Measurements from ENCODE around the gene CCND1. TPM values are rescaled to one million over a fixed set of nuclear protein-coding genes. Genes with fewer than 3 reads are reported as not detected.
"Not testable (repeated sequence)": the region's sequence is repeated elsewhere in the genome, so short reads cannot be mapped to it uniquely, and the experiment has no call there.

CCND1 gene
- total and polyA plus RNA-seq, 2 of the 8 experiments (the other 6 are each of a cell fraction or from before 2014, with no cell fraction given): 64.5 to 170 TPM

DNA sequence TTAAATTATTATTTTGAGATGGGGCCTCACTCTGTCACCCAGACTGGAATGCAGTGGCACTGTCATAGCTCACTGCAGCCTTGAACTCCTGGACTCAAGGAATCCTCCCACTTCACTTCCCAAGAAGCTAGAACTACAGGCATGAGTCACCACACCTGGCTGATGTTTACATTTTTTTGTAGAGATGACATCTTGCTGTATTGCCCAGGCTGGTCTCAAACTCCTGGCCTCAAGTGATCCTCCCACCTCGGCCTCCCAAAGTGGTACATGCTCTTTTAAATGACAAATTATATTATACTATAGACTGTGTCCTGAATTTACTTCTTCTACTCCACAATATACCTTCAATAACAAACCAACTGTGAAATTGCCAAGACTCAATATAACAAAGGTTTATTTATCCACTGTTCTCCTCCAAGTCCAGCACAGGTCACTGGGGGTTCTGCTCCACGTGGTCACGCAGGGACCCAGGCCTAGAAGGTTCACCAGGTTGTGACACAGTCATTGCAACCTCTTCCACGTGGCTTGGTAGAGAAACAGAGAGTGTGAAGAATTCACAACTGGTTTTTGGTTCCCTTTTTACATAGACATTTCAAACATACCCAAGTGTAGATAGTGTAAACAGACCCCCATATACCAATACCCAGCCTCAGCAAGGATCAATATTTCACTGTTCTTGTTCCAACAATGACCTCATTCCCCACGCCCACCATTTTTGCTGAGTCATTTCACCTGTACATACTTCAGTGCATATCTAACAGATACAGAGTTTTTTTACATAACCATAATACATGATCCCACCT, 47.2 kb downstream of the CCND1 start:
- H4K5ac ChIP-seq (ENCODE audit: insufficient read length, low read depth, low read length); H3K79me2 ChIP-seq (ENCODE audit: control insufficient read depth in 1 of 2, insufficient read depth in 2 of 2, low read length in 2 of 2); H3K4ac ChIP-seq (replicated peaks; ENCODE audit: insufficient read length, low read depth, low read length); FAIRE-seq; H3K14ac ChIP-seq (ENCODE audit: insufficient read length); H4K8ac ChIP-seq (ENCODE audit: extremely low read depth, insufficient read depth, low read length); H3K23me2 ChIP-seq (ENCODE audit: low read depth, low read length); H3K9ac ChIP-seq (replicated peaks in 1 of 4; ENCODE audit: extremely low read depth in 1 of 4, low read depth in 3 of 4, low read length in 3 of 4); H2BK12ac ChIP-seq (ENCODE audit: low read depth, low read length); H2BK15ac ChIP-seq (ENCODE audit: low read length); H4K91ac ChIP-seq (replicated peaks; ENCODE audit: insufficient read length, low read length); H3K27me3 ChIP-seq (replicated peaks in 1 of 4; ENCODE audit: control insufficient read depth in 3 of 4, extremely low read depth in 1 of 4, insufficient read depth in 3 of 4, low read length in 3 of 4); DNase-seq (ENCODE audit: low read depth in 1 of 2, low spot score in 2 of 2); H3K9me3 ChIP-seq (ENCODE audit: insufficient read depth in 2 of 2, low read depth in 1 of 2, low read length in 1 of 2); H2AFZ ChIP-seq (ENCODE audit: low read length); POLR2A ChIA-PET (ENCODE audit: partially characterized antibody); H3K4me1 ChIP-seq (replicated peaks in 1 of 4; ENCODE audit: control insufficient read depth in 3 of 4, insufficient read depth in 4 of 4, low read length in 3 of 4); H2AK5ac ChIP-seq (ENCODE audit: low read depth, low read length); H3K36me3 ChIP-seq (ENCODE audit: control insufficient read depth in 2 of 4, insufficient read depth in 4 of 4, low read length in 3 of 4); H2BK120ac ChIP-seq (replicated peaks; ENCODE audit: low read depth, low read length); H3K79me1 ChIP-seq (ENCODE audit: low read depth, low read length); H4K20me1 ChIP-seq (replicated peaks in 1 of 2; ENCODE audit: control insufficient read depth in 1 of 2, insufficient read depth in 2 of 2, low read length in 2 of 2); H3K27ac ChIP-seq (ENCODE audit: low read depth, low read length); H3K4me3 ChIP-seq (ENCODE audit: extremely low read depth in 1 of 4, insufficient read depth in 2 of 4, low read depth in 3 of 4, low read length in 4 of 4); H3K23ac ChIP-seq (ENCODE audit: insufficient read length); H3K56ac ChIP-seq (replicated peaks; ENCODE audit: insufficient read length, low read depth, low read length); H3K4me2 ChIP-seq (ENCODE audit: insufficient read depth in 1 of 2, low read depth in 2 of 2, low read length in 2 of 2); H3K18ac ChIP-seq (ENCODE audit: extremely low read depth, low read length); H2BK5ac ChIP-seq (ENCODE audit: low read depth, low read length): not testable (repeated sequence)
- CTCF ChIA-PET (ENCODE audit: partially characterized antibody): interaction anchor here (4.0 kb wide), 1 partner anchor 29 kb away, joined by 29 read pairs; no protein-coding TSS in a partner anchor
- TF ChIP-seq MAFK (IDR thresholded peaks at IDR 0.05; ENCODE audit: low read depth, low read length): peak; percentile 55
- 0 out of 2 replicates have a peak overlapping the region, but pooled peaks have one; percentile 34 for H2BK20ac ChIP-seq (ENCODE audit: low read length)
- WGBS, 2 experiments (ENCODE audit: extremely low coverage in 1 of 2, insufficient coverage in 1 of 2, insufficient read length in 1 of 2, insufficient replicate concordance in 2 of 2, low coverage in 1 of 2, low lambda C conversion rate in 2 of 2, missing lambda C conversion rate in 1 of 2): 92% methylated on average over 5 of the region's 5 CpGs; no CpG with 5 or more reads in 1 of the 2 experiments

Data from H1 (cell line).